Hematopoietic multipotent progenitor cell treated with erythropoietin and hydrocortisone succinate and interleukin-3 and kit ligand, for 4 days (in vitro differentiated cells): ENCODE data around the gene OR51D1.

ENCODE experiments used
- DNase-seq: peaks from one replicate; pipeline ENCODE4 v3.0.0-alpha.2; 2015

OR51D1 gene, protein sequence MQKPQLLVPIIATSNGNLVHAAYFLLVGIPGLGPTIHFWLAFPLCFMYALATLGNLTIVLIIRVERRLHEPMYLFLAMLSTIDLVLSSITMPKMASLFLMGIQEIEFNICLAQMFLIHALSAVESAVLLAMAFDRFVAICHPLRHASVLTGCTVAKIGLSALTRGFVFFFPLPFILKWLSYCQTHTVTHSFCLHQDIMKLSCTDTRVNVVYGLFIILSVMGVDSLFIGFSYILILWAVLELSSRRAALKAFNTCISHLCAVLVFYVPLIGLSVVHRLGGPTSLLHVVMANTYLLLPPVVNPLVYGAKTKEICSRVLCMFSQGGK

DNA sequence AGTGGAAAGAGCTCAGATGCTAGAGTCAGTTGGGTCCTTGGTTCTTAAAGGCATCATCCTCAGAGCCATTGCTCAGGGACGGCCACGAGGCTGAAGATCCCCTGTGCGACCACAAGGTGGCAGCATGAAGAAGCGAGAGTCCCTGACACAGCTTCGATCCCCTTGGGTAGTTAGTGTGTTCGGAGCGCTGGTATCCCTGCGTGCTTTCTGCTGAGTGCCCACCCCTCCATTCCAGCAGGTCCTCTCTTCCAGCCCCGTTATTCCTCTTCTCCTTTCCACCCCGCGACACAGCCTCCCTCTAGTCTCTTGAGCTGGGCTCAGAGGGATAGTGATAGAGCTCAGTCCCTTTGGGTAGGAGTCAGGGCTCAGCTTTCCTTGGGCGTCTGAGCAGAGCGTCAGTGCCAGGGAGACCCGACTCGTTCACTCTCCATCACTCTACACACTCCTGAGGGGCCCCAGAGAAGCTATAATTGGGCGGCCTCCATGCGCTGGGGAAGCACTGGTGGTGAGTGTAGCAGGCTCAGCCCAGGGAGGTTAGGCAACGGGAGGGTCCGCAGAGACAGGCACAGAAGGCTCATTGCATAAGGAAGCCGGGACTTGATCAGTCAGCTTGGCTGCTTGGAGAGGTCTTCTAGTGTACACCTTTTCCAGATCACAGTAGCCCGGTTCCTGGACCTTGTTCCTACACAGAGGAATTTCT, at the start of gene OR51D1:
OR51D1 (plus strand) TSS at position 516 of the 700 bp plus-strand sequence. CDS start 2,314 bp downstream, outside the sequence.
- DNase-seq, result peak; percentile 85

DNA sequence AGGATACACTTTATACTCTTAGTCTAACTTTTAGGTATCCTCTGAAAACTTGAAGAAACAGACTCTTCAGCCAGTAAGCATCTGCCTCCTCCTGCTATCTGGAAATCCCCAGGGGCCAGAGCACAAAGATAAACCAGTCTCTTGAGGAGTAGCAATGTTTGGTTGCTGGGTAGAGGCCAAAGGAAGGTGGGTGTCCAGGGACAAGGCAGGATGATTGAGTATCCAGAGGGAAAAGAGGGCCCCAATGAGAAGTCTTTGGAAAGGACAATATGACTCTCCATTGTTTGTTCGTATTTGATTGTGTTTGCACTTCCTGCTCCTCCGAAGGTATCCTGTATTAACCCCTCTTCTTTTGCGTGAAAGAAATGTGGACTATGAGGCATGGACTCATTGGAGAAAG, 48.3 kb upstream of the OR51D1 start:
- no peak for DNase-seq

DNA sequence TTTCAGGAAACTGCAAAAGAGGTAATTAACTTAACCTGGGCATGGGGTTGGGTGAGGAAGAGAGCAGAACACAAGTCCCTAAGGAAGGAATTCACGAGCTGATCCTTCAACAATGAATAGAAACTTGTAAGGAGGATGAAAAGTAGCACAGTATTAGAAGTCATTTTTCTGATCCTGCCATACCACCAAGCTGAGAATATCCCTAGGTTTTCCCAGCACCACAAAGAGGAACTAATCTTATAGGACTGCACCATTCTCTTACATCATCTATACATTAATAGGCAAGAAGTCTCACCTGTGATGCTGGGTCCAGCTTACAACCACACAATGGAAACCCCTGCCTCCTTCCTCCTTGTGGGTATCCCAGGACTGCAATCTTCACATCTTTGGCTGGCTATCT, 43.5 kb upstream of the OR51D1 start, which contains the start of gene OR52I1:
OR52I1 (plus strand) TSS at position 301 of the 400 bp plus-strand sequence; CDS start at position 301, 0 bp downstream.
- DNase-seq, result no peak

DNA sequence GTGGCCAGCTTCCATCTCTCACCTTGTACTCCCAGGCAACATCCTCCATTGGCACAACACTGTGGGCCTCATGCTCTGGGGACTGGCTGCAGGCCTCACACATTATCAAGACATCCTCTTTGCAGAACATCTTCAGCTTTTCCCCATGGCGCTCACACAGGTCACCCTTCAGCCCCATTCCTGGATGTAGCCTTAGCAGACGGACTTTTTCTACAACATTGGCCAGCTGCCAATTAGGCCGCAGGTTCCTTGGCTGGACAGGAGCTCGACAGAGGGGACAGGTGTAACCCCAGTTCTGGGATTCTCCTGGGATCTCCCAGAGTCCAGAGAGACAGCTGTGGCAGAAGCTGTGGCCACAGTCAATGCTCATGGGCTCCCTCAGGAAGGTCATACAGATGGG, 32.2 kb upstream of the OR51D1 start:
- DNase-seq, result no peak

DNA sequence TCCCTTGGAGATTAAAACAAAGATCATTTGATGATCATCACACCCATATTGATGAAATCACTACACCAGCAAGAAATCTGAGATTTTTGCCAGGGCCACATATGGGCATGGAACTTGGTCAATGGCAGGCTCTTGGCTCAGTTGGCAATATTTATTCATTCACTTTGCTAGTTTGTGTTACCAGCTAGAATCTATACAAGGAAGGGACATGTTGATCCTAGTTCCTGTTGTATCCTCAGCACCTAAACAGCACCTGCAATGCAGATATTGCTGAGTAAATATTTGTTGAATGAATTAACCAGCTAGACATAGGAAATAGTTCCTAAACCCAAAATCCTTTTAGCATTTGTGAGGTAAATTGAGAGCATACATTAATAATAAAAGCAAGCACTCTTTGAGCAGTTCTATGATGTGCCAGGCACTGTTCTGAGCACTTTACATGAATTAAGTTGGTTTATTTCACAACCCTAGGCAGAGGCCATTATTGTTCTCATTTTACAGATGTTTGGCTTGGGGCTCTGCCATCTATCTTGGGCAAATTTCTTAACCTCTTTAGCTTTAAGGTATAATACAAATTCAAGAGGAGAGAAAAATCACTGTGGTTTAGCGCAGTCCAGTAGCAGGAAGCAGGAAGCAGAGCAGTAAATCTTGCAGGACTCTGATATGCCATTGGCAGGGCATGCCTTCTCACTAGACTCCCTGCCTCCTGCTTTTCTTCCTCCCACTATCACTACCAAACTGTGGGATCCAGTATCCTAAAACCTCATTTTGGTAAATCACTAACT, 30.9 kb upstream of the OR51D1 start:
- peak; percentile 42 for DNase-seq

DNA sequence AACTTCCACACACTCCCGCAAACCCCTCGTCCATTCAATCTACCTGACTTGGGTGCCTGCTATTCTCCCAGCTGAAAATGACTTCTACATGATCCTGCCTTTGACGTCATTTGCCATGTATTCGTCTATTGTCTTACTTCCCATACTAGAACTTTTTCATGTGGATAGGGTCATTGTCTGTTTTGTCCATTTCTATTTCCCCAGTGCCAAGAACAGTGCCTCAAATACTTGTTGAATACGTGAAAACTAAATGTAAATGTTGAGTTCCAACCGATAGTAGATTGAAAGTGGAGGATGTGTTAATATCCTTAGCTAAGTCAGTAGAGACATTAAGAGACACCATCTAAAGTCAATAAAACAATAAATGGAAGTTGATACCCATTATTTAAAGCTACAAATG, 30.2 kb upstream of the OR51D1 start:
- peak; percentile 25 for DNase-seq

DNA sequence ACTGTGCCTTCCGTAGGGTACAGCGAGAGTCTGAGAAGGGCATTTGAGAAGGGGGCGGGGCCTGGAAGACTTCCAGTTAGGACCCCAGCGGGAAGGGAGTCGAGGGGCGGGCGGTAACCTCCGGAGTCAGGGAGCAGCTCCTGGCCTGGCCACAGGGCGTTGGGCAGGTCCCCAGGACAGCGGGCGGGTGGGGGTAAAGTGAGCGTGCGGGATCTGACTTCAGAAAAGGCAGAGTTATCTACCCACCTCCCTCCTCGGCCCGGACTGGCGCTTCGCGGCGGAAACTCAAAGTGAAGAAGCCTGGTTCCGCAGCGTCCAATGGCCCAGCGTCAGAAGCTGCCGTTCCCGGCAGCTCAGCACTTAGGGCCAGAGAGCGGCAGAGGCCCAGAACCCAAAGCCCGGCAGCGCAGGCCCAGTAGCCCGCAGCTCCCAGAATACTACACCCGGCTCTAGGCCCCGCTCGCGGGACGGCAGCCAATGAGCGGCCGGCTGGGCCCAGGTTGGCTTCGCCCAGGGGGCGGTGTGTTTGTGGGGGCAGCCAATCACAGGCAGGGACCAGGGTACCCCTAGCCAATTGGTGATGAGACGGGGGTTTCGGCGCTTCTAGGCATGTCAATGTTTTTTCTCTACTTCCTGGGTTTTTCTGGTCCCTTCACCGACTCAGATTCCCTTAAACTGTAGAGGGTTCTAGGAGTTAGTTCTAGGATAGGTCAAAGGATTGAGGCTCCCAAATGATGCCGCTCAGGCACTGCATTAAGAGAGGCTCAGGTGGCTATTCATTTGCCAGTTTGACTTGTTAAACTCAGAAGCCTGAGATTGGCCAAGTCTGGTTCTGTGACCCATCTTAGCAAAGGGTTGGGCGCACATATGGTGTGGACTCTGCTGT, 29.3 kb upstream of the OR51D1 start, which contains the start of gene TRIM68:
TRIM68 (minus strand) TSS at position 451 of the 886 bp plus-strand sequence. CDS start 2,727 bp downstream, outside the sequence.
- peak; percentile 98 for DNase-seq

DNA sequence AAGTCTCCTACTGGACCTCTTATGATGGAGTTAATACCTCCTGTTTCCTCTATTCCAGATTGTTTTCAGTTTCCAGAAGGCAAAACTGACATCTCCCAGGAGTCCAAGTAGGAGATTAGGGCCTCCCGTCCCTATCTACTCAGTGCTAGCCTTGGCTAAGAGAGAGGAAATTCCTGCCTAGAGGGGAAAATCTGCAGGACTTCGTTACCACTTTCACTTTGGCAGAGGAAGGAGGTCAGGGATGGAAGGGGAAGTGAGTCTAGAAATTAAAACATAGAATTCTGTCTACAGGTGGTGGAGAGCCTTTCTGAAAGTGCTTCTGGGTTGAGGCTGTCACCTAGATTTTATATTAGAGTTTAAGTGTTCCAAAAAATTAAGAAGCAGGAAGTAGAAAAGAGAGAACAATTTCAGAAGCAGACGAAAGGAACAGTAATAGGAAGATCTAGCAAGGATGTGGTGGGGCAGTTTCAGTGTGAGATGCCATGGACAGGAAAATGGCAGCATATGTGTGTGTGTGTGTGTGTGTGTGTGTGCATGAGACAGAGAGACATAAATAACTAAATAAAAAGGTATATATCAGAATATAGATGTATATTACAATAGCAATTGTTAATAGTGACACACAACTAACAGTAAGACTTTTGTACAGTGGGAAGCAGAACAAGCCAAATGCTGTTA, 26.9 kb upstream of the OR51D1 start:
- peak; percentile 18 for DNase-seq

DNA sequence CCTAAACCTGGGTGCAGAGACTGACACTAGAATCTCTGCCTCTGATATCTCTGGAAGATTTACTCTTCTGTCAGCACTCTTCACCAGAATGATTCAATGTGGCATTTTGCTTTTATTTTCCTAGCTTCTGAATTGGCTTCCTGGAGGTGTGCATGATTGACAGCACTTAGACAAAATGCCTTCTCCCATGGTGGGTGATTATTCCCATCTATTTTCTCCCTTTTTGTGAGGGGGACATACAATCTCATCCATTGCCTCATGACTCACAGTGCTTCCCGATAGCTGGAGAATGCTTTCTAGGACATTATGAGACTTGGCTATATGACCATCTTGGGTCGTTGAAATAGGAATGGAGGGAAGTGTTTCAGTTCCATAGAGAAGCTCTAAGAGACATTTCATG, 25.3 kb upstream of the OR51D1 start:
- no peak for DNase-seq

DNA sequence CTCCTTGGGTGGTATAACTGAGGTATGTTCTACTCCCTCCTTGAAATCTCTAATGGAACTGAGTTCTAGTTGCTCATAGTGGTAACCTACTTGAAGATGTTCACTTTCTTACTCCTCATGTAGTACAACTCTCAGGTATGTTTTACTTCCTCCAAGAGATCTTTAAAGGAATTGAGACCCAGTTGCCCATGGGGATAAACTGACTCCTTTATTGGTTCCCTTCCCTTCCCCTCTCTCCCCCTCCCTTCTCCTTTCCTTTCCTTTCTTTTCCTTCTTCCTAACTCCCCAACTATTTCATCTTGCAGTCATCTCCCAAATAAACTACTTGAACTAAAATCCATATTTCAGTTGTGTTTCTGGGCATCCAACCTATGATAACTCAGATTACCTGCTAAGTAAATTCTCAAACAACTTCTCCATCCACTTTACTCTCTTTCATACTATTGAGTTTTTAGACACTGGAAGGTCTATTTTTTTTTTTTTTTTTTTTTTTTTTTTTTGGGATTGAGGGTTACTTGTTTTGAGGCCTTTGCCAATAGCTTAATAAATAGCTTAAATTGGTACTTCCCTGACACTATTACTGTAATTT, 21.3 kb upstream of the OR51D1 start:
- no peak for DNase-seq

DNA sequence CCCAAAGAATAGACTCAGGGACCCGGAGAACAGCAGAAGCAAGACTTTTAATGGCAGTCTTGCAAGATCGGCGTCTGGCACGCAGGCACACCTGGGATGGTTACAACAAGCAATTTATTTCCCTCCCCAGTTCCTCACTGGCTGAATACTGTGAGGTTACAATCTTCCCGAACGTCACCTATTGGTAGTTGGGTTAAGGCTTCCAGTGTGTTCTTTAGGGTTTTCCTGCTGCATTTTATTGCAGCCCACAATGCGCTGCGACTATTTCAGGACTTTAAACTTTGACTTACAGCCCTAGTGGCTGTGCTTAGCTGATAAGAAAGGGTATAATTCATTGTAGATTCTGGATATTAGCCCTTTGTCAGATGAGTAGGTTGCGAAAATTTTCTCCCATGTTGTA, 17.8 kb upstream of the OR51D1 start:
- no peak for DNase-seq

DNA sequence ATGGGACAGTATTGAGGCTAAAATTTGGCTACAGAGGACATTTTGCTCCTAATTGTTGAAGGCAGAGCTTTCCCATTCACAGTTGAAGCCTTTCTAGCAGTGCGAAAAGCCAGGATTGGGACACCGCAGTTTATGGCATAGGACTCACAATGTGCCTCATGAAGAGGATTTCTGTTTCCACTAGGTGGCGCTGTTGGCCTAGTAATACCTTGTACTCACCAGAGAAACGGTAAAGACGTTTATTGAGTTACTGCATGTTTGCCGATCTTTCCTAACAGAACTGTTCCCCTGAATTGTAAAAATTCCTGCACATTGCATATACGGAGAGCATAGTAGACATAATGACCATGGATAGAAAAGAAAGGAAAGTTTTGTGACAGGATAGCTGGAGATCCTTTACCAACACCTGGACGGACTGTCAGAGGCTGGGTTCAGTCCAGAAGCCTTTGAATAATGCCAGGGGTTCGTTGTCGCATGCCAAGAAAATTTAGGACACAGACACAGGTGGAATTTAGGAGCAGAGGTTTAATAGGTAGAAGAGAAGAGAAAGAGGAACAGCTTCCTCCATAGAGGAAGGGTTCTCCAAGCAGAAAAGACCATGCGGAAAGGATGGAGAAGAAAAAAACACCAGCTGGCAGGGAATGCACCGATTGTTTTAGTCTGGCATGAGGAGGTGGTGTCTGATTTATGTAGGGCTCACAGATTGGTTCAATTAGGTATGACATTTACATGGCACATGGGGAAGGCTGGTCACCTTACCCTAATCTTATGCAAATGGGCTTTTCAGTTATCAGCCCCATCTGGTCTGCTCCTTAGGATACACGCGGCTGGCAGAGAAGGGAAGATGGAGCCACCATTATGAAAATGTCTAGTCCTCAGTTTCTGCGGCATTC, 10.8 kb upstream of the OR51D1 start:
- DNase-seq, result peak; percentile 87

DNA sequence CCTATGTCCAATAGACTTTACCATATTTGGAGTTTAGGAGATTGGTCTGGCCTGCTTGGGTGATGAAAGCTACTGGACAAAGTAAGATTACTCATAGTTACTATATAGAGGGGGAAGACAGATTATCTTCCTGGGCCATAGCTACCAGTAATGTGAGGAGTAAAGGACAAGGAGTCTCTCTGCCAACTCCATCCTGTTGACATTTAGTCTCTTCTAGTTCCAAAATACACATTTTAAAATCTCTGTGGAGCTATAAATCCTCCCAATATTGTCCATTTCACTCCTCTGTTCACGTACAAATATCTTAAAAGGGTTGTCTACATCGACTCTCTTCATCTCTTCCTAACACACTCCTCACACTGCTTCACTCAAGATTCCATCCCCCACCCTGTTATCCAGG, 1.1 kb upstream of the OR51D1 start:
- DNase-seq, result no peak

DNA sequence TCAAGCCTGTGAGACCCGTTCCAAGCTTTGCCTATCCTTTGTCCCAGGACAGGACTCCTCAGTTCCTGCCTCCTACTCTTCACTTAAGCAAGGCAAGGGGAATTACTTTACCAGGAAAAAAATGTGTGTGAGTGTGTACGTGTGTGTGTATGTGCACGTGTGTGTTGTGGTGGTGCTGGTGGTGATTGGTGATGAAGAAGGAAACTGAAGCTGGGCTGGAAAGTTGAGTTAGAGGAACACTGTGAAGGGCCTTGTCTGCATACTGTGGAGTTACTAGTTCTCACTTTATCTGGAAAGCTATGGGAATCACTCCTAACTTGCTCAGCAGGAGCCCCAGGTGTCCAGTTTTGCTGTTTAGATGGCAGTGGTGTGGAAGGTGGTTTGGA, 378 bp downstream of the OR51D1 start:
- DNase-seq, result no peak

DNA sequence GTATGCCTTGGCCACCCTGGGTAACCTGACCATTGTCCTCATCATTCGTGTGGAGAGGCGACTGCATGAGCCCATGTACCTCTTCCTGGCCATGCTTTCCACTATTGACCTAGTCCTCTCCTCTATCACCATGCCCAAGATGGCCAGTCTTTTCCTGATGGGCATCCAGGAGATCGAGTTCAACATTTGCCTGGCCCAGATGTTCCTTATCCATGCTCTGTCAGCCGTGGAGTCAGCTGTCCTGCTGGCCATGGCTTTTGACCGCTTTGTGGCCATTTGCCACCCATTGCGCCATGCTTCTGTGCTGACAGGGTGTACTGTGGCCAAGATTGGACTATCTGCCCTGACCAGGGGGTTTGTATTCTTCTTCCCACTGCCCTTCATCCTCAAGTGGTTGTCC, 2.7 kb downstream of the OR51D1 start:
- DNase-seq, result no peak

DNA sequence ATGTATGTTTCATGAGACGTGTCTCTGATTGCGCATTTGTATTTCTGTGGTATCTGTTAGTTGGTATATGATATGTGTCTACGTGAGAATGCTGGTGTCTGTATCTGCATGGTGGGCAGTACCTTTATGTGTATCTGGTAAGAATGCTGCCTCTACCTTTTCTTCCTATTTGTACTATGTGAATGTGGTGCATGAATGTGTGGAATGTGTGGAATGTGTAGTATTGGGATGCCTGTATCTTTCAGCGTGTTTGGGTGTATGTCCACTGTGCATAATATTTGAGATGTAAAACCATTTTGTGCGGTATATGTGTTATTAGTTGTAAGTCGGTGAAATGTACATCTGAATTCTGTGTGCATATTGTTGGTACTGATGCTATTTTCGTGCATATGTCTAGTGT, 4.2 kb downstream of the OR51D1 start:
- no peak for DNase-seq

DNA sequence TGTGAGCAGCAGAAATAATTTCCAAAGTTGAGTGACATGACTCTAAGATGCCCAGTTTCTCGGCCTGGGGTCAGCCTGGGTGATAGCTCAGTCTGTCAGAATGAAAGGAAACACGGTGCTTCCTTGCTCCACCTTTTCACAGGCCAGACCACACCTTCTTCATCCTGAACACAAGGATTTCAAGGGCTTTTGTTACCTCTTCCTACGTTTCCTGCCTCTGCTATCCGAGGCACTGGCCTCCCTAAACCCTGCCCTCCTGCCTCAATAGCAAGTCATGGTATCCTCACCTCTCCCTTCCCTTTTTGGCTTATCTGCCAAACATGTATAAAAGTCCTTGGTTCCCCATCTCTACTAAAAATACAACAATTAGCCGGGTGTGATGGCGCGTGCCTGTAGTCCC, 4.8 kb downstream of the OR51D1 start:
- no peak for DNase-seq

DNA sequence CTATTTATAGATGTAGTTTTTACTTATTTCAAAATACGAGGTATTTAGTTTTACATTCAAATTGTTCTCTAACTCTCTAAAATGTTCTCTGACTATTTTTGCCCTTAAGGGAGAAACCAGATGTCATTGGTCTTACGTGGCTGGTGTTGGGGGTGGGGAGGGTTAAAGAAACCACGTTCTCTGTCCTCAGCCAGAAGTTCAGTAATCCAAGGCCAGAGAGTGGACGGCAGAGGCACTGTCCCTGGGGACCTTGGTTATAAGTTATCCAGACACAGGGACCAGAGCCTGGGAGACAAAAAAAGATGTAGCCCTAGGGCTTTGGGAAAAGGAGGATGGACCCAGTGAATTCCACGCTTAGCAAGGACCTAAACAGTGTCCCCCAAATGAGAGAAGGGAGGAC, 5.8 kb downstream of the OR51D1 start:
- no peak for DNase-seq

DNA sequence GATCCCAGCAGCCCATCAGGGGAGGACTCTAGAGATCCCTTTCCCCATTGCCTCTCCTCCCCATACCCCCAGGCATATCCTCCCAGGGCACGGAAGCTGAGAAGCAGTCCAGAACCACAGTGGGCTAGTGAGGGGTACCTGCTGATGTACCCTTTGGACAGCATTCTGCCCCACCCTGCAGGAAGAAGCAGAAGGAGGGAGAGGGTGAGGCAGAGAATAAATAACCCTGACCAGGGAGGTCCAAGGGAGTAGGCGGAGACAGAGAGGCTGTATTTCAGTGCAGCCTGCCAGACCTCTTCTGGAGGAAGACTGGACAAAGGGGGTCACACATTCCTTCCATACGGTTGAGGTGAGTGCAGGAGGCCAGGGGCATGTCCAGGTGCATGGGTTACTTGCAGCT, 6.4 kb downstream of the OR51D1 start, which contains the start of gene OR51E1:
OR51E1 (plus strand) TSS at position 301 of the 400 bp plus-strand sequence. CDS start 8,545 bp downstream, outside the sequence.
- DNase-seq, result no peak

DNA sequence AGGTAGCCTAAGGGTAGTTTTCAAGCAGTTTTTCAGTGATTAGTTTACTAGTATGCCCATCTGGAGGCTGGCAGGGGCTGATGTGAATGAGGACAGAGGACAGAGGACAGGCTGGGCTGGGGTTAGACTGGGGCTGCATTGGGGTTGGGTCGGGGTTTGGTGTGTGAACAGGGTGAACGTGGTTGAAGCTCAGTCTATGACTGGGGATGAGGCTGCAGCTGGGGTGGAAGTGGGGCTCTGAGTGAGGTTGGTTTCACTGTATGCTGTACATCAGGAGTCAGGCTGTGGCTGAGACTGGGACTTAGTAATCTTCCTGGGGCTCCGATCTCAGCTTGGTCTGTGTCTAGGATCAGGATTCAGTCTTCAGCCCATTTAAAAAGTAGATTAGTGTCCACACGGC, 7.0 kb downstream of the OR51D1 start:
- no peak for DNase-seq
